H1 (cell line): Measurements from ENCODE around the gene FCAMR. TPM values are rescaled to one million over a fixed set of nuclear protein-coding genes. Genes with fewer than 3 reads are reported as not detected.

Experiments used
- CTCF ChIA-PET: fragments of 300-600 bp; sonication (Branson Sonifier 250); formaldehyde crosslinking; loops from one replicate; lab custom pipeline; 2021; ENCODE audit not compliant: partially characterized antibody; lab: Charles Lee
- POLR2A ChIA-PET: fragments of 300-600 bp; sonication (Branson Sonifier 250); formaldehyde crosslinking; loops from one replicate; lab custom pipeline; 2021; ENCODE audit warnings: inconsistent platforms; ENCODE audit not compliant: partially characterized antibody; lab: Charles Lee
- DNase-seq, 2 experiments: peaks; one replicate each; pipeline versions ENCODE4 v3.0.0 to v3.0.0-alpha.2; 2010 to 2022; ENCODE audit warnings: low spot score in 2 of 2, low read depth in 1 of 2, mixed read lengths in 1 of 2
- FAIRE-seq: peaks from 2 replicates; lab custom pipeline; 2011; peaks lifted over from hg19 to GRCh38; lab: Jason Lieb, UNC
- H2AFZ ChIP-seq: 2 replicates; pipeline ENCODE4 v1.8.1; 2012; ENCODE audit warnings: low read length, inconsistent platforms
- H2AK5ac ChIP-seq: 2 replicates; pipeline ENCODE4 v1.6.1; 2013; ENCODE audit warnings: low read depth, low read length
- H2BK120ac ChIP-seq: replicated peaks from 2 replicates; pipeline ENCODE3; 2013; ENCODE audit warnings: low read depth, low read length, inconsistent platforms
- H2BK12ac ChIP-seq: 2 replicates; pipeline ENCODE4 v1.6.1; 2013; ENCODE audit warnings: low read depth, low read length
- H2BK15ac ChIP-seq: 2 replicates; pipeline ENCODE4 v1.6.1; 2013; ENCODE audit warnings: low read length
- H2BK20ac ChIP-seq: 2 replicates; pipeline ENCODE4 v1.6.1; 2013; ENCODE audit warnings: low read length
- H2BK5ac ChIP-seq: 2 replicates; pipeline ENCODE4 v1.6.1; 2013; ENCODE audit warnings: low read depth, low read length
- H3K14ac ChIP-seq: 2 replicates; pipeline ENCODE4 v1.6.1; 2013; ENCODE audit warnings: inconsistent platforms; ENCODE audit not compliant: insufficient read length
- H3K18ac ChIP-seq: 2 replicates; pipeline ENCODE4 v1.6.1; 2013; ENCODE audit warnings: low read length; ENCODE audit errors: extremely low read depth
- H3K23ac ChIP-seq: 2 replicates; pipeline ENCODE4 v1.6.1; 2013; ENCODE audit warnings: inconsistent platforms; ENCODE audit not compliant: insufficient read length
- H3K23me2 ChIP-seq: 2 replicates; pipeline ENCODE4 v1.6.1; 2013; ENCODE audit warnings: low read depth, low read length
- H3K27ac ChIP-seq: 2 replicates; pipeline ENCODE4 v1.6.1; 2011; ENCODE audit warnings: low read depth, low read length, inconsistent platforms
- H3K27me3 ChIP-seq, 4 experiments: replicated peaks in 1 of 4; 1 replicate in 1 of 4; 2 replicates in 3 of 4; pipeline versions ENCODE4 v1.6.1 to v1.8.1; 2011 to 2013; ENCODE audit warnings: low read length in 3 of 4, mild to moderate bottlenecking in 3 of 4, inconsistent platforms in 2 of 4, mixed read lengths in 2 of 4, moderate library complexity in 1 of 4; ENCODE audit not compliant: control insufficient read depth in 3 of 4, insufficient read depth in 3 of 4; ENCODE audit errors: extremely low read depth in 1 of 4
- H3K36me3 ChIP-seq, 4 experiments: 2 replicates each; pipeline versions ENCODE4 v1.6.1 to v1.8.1; 2011 to 2013; ENCODE audit warnings: mild to moderate bottlenecking in 4 of 4, low read length in 3 of 4, moderate library complexity in 2 of 4, control low read depth in 1 of 4, inconsistent platforms in 1 of 4; ENCODE audit not compliant: insufficient read depth in 4 of 4, control insufficient read depth in 2 of 4
- H3K4ac ChIP-seq: replicated peaks from 2 replicates; pipeline ENCODE3; 2013; ENCODE audit warnings: low read length, low read depth, mixed read lengths, inconsistent platforms; ENCODE audit not compliant: insufficient read length
- H3K4me1 ChIP-seq, 4 experiments: replicated peaks in 1 of 4; 1 replicate in 1 of 4; 2 replicates in 3 of 4; pipeline versions ENCODE4 v1.6.1 to v1.8.1; 2011 to 2013; ENCODE audit warnings: low read length in 3 of 4, inconsistent platforms in 2 of 4, mixed read lengths in 1 of 4; ENCODE audit not compliant: insufficient read depth in 4 of 4, control insufficient read depth in 3 of 4
- H3K4me2 ChIP-seq, 2 experiments: 2 replicates each; pipeline versions ENCODE4 v1.6.1 to v1.8.1; 2011 to 2013; ENCODE audit warnings: low read depth in 2 of 2, low read length in 2 of 2, control low read depth in 1 of 2, inconsistent platforms in 1 of 2, mild to moderate bottlenecking in 1 of 2; ENCODE audit not compliant: insufficient read depth in 1 of 2
- H3K4me3 ChIP-seq, 4 experiments: fragments of 200-600, 300-600 bp in 1 of 4; sonication (generic), shearing (Covaris generic), sonication (Bioruptor Twin) in 1 of 4; 2 replicates each; pipeline versions ENCODE4 v1.5.1 to v1.8.1; 2011 to 2016; ENCODE audit warnings: low read length in 4 of 4, low read depth in 3 of 4, control low read depth in 2 of 4, inconsistent platforms in 2 of 4, mild to moderate bottlenecking in 2 of 4, mixed read lengths in 1 of 4, moderate library complexity in 1 of 4; ENCODE audit not compliant: insufficient read depth in 2 of 4; ENCODE audit errors: extremely low read depth in 1 of 4
- H3K56ac ChIP-seq: replicated peaks from 2 replicates; pipeline ENCODE3; 2013; ENCODE audit warnings: low read depth, mild to moderate bottlenecking, mixed read lengths, low read length, inconsistent platforms; ENCODE audit not compliant: insufficient read length
- H3K79me1 ChIP-seq: 2 replicates; pipeline ENCODE4 v1.6.1; 2013; ENCODE audit warnings: low read depth, low read length, control low read depth
- H3K79me2 ChIP-seq, 2 experiments: 2 replicates each; pipeline versions ENCODE4 v1.6.1 to v1.8.1; 2012 to 2013; ENCODE audit warnings: low read length in 2 of 2, mild to moderate bottlenecking in 2 of 2, inconsistent platforms in 1 of 2; ENCODE audit not compliant: insufficient read depth in 2 of 2, control insufficient read depth in 1 of 2
- H3K9ac ChIP-seq, 4 experiments: replicated peaks in 1 of 4; 1 replicate in 1 of 4; 2 replicates in 3 of 4; pipeline versions ENCODE4 v1.6.1 to v1.8.1; 2011 to 2013; ENCODE audit warnings: low read depth in 3 of 4, low read length in 3 of 4, control low read depth in 2 of 4, mild to moderate bottlenecking in 2 of 4, moderate library complexity in 2 of 4, inconsistent platforms in 1 of 4; ENCODE audit errors: extremely low read depth in 1 of 4
- H3K9me3 ChIP-seq, 2 experiments: 2 replicates each; pipeline versions ENCODE4 v1.6.1 to v1.8.1; 2012 to 2013; ENCODE audit warnings: mild to moderate bottlenecking in 2 of 2, moderate library complexity in 2 of 2, control low read depth in 1 of 2, inconsistent platforms in 1 of 2, low read depth in 1 of 2, low read length in 1 of 2, mixed read lengths in 1 of 2; ENCODE audit not compliant: insufficient read depth in 2 of 2
- H4K20me1 ChIP-seq, 2 experiments: replicated peaks in 1 of 2; 2 replicates each; pipeline versions ENCODE3 to v1.8.1; 2011 to 2013; ENCODE audit warnings: inconsistent platforms in 2 of 2, low read length in 2 of 2, mild to moderate bottlenecking in 1 of 2; ENCODE audit not compliant: insufficient read depth in 2 of 2, control insufficient read depth in 1 of 2
- H4K5ac ChIP-seq: 2 replicates; pipeline ENCODE4 v1.6.1; 2013; ENCODE audit warnings: low read length, low read depth, mixed read lengths, inconsistent platforms; ENCODE audit not compliant: insufficient read length
- H4K8ac ChIP-seq: 2 replicates; pipeline ENCODE4 v1.8.0; 2013; ENCODE audit warnings: mild to moderate bottlenecking, moderate library complexity, low read length, inconsistent platforms; ENCODE audit not compliant: insufficient read depth; ENCODE audit errors: extremely low read depth
- H4K91ac ChIP-seq: replicated peaks from 2 replicates; pipeline ENCODE3; 2013; ENCODE audit warnings: low read length, mixed read lengths, inconsistent platforms; ENCODE audit not compliant: insufficient read length
- EGR1 ChIP-seq: IDR thresholded peaks from 2 replicates; pipeline ENCODE4 v1.6.1; 2011; ENCODE audit warnings: low read depth, low read length, borderline replicate concordance
- EP300 ChIP-seq, 2 experiments: IDR thresholded peaks; 1 replicate in 1 of 2; 2 replicates in 1 of 2; pipeline ENCODE4 v1.6.1; 2011 to 2012; ENCODE audit warnings: low read depth in 2 of 2, low read length in 2 of 2, mild to moderate bottlenecking in 2 of 2, borderline replicate concordance in 1 of 2, inconsistent platforms in 1 of 2, moderate library complexity in 1 of 2
- FOSL1 ChIP-seq: IDR thresholded peaks from 2 replicates; pipeline ENCODE4 v1.6.1; 2011; ENCODE audit warnings: mild to moderate bottlenecking, low read depth, low read length, moderate library complexity; ENCODE audit not compliant: insufficient read depth
- WGBS, 2 experiments: shearing (Covaris generic) in 1 of 2; methylation state at CpG; one replicate each; pipeline versions ENCODE4 v1.1.6 to v1.1.7; 2013 to 2015; ENCODE audit warnings: low lambda C conversion rate in 2 of 2, mixed read lengths in 2 of 2, inconsistent platforms in 1 of 2, low coverage in 1 of 2, missing lambda C conversion rate in 1 of 2; ENCODE audit not compliant: insufficient replicate concordance in 2 of 2, insufficient coverage in 1 of 2, insufficient read length in 1 of 2; ENCODE audit errors: extremely low coverage in 1 of 2, missing lambda C conversion rate in 1 of 2; 5-methylcytosine and 5-hydroxymethylcytosine counted together
- polyA plus RNA-seq, 7 experiments: library from polyadenylated mRNA; depleted of rRNA in 3 of 7; stranded (reverse) in 5 of 7; unstranded in 2 of 7; fragments of >200 nt in 5 of 7; fragments of 200-250 nt in 2 of 7; gene quantifications; 1 replicate in 5 of 7; 2 replicates in 1 of 7; 4 replicates in 1 of 7; pipeline versions ENCODE4 v1.2.1 to v1.2.3, GENCODE V29; 2011 to 2013; ENCODE audit warnings: missing spikeins in 2 of 7, mixed read lengths in 2 of 7
- total RNA-seq: library from RNA; stranded (reverse); fragmentation: NEBNext Ultra II Directional; extraction: Animal tissue kit (Norgen Biotek cat#: 25700); gene quantifications from 2 replicates; pipeline ENCODE4 v1.2.1, GENCODE V29; 2021
- TF ChIP-seq, protein P1 (sequence below): IDR thresholded peaks from 2 replicates; pipeline ENCODE4 v1.6.1; 2012; ENCODE audit warnings: low read length, inconsistent platforms

Gene FCAMR
- total and polyA plus RNA-seq, 2 of the 8 experiments (the other 6 are each of a cell fraction or from before 2014, with no cell fraction given): not detected

DNA sequence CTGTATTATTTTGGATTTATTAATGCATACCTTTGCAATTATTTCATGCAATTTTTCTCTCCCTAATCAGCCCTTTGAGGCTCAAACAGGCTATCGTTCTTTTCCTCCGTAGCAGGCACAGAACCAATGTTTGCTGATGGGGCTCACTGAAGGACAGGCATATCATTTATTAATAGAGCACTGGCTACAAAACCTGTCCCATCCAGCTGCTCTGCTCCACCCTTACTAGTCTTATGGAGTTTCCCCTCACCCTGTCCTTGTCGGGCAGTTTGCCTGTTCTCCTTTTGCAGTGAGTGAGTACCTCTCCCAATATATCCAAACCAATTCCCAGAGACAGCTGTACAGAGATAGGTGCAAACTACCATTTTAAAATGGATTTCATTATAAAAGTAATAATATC is 16.6 kb upstream of the FCAMR start:
- no peaks in the 10 kb centered on the region; a peak in 2 of 7 replicates for H3K27me3 ChIP-seq
- H3K9ac ChIP-seq: no peak overlapping the region
- no peak overlapping the region for H3K23ac ChIP-seq
- no peaks in the 10 kb centered on the region for H4K20me1 ChIP-seq
- no peaks in the 10 kb centered on the region for H3K79me1 ChIP-seq
- H3K4ac ChIP-seq: no peak overlapping the region
- no peak for TF ChIP-seq FOSL1
- TF ChIP-seq EGR1: no peak
- TF ChIP-seq, protein P1, sequence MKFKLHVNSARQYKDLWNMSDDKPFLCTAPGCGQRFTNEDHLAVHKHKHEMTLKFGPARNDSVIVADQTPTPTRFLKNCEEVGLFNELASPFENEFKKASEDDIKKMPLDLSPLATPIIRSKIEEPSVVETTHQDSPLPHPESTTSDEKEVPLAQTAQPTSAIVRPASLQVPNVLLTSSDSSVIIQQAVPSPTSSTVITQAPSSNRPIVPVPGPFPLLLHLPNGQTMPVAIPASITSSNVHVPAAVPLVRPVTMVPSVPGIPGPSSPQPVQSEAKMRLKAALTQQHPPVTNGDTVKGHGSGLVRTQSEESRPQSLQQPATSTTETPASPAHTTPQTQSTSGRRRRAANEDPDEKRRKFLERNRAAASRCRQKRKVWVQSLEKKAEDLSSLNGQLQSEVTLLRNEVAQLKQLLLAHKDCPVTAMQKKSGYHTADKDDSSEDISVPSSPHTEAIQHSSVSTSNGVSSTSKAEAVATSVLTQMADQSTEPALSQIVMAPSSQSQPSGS: no peak
- TF ChIP-seq EP300 (IDR thresholded peaks at IDR 0.05; ENCODE audit: borderline replicate concordance in 1 of 2, low read depth in 2 of 2, low read length in 2 of 2): no peak
- no peaks in the 10 kb centered on the region for H3K36me3 ChIP-seq
- H4K5ac ChIP-seq: no peak overlapping the region
- H3K9me3 ChIP-seq: no peaks in the 10 kb centered on the region
- H3K56ac ChIP-seq: no peak overlapping the region
- no peak overlapping the region for H2BK20ac ChIP-seq
- H3K14ac ChIP-seq: no peak overlapping the region
- ChIA-PET POLR2A (no interaction called here), CTCF (interaction anchor here (0.6 to 1.8 kb wide), 5 partner anchors 10 to 85 kb away, joined by 3 to 10 read pairs (median 4); no protein-coding TSS in a partner anchor)
- no peak for FAIRE-seq
- no peak overlapping the region for H3K4me2 ChIP-seq
- 95% methylated on average over 3 of the region's 3 CpGs; no CpG with 5 or more reads in 1 of the 2 experiments for WGBS, 2 experiments
- peaks cover 4 to 13% (median 6%) of the 10 kb centered on the region in 4 experiments for H3K4me1 ChIP-seq
- no peak overlapping the region for H4K91ac ChIP-seq
- no peaks in the 10 kb centered on the region; the same call in 1 of the 2 replicates for H3K23me2 ChIP-seq
- H3K18ac ChIP-seq: no peak overlapping the region
- H2BK15ac ChIP-seq: no peak overlapping the region
- no peak overlapping the region for H3K27ac ChIP-seq
- H2AK5ac ChIP-seq: no peak overlapping the region
- no peak overlapping the region for H4K8ac ChIP-seq
- DNase-seq: no peak
- H3K79me2 ChIP-seq: no peaks in the 10 kb centered on the region
- no peak overlapping the region for H3K4me3 ChIP-seq
- H2BK120ac ChIP-seq: no peak overlapping the region
- H2BK5ac ChIP-seq: no peak overlapping the region
- no peak overlapping the region for H2BK12ac ChIP-seq
- H2AFZ ChIP-seq: no peak overlapping the region
